ENCODE results near the gene SLC11A2.
"Not testable (repeated sequence)": the region's sequence is repeated elsewhere in the genome, so short reads cannot be mapped to it uniquely, and the experiment has no call there.

Gene SLC11A2

DNA sequence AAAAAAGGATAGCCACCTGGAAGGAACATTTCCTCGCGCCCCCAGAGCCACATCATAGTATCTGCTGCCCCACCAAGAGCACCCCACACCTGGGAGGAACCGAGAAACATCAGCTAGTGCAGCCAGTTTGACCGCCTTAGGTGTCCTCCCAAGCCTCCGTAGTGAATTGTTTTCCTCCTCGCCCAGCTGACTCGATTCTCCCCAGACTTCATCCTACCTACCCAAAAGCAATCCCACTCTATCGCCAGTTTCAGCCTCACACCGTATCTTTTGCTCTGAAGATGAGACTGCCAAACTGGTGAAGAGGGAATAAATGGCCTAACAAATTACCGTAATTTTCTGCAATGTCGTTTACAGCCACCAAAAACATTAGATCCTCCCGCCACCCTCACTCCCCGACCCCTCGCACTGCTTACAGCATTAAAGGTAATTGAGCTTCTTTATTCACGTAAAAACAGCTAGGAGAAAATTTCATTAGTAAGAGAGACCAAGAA, 1.2 kb upstream of the SLC11A2 start:
- in situ Hi-C loops (cut with MboI; ENCODE audit: low sequenced_read_pairs) = no loop called here

- in situ Hi-C loops (cut with MboI; ENCODE audit: low sequenced_read_pairs) = no loop called here
Measured at GRCh38 chr12:51025338-51025835, 797 bp downstream of the SLC11A2 start.

DNA sequence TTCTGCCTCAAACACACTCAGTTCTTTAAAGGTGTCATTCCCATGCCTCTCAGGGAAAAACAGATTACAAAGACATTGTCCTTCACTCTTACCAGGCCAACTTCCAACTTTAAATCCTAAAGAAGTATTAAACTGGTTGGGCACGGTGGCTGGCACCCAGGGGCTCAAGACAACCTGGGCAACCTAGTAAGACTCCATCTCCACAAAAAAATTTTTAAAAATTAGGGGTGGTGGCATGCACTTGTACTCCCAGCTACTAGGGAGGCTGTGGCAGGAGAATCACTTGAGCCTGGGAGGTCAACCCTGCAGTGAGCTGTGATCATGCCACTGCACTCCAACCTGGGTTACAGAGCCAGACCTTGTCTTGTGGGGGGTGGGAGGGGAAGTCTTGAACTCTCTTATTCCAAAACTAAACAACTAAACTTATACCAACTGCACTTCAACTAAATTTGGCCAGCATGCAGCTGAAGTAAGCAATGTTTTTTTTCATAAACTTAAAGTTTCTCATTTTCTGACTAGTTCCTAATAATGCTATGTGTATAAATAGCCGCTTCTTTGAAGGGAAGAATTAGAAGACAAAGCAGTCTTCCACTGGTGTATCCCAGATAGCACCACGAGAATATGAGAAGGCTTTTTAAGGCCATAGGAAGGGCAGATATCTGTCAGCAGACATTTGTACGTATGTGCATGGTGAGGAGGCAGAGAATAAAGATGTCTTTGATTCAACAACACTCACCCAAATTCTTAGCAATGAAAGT, 2.4 kb downstream of the SLC11A2 start:
- in situ Hi-C loops (cut with MboI; ENCODE audit: low sequenced_read_pairs) = no loop called here

- in situ Hi-C loops (cut with MboI; ENCODE audit: low sequenced_read_pairs) = no loop called here
Measured at GRCh38 chr12:51021694-51022093, 4.5 kb downstream of the SLC11A2 start.

DNA sequence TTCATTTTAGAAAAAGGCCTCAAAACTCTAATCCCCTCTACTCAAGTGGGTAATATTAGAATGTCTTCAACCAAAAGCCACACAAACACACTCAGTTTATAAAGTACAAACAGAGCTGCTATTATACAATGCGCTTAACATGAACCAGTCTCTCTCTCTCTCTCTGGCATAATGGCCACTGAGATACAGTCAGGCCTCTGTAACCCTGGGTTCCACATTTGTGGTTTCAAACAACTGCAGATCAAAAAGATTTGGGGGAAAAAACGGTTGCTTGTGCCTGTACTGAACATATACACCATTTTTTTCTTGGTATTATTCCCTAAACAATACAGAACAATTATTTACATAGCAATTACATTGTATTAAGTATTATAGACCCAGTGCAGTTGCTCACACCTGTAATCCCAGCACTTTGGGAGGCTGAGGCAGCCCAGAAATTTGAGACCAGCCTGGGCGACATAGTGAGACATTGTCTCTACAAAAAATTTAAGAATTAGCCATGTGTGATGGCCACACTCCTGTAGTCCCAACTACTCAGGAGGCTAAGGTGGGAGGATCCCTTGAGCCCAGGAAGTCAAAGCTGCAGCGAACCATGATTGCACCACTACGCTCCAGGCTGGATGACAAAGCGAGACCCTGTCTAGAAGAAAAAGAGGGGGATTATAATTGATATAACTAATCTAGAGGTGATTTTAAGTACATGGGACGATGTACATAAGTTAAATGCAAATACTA, 5.6 kb downstream of the SLC11A2 start:
- in situ Hi-C loops (cut with MboI; ENCODE audit: low sequenced_read_pairs) = no loop called here

- in situ Hi-C loops (cut with MboI; ENCODE audit: low sequenced_read_pairs) = no loop called here
Measured at GRCh38 chr12:51019927-51020326, 6.3 kb downstream of the SLC11A2 start.

DNA sequence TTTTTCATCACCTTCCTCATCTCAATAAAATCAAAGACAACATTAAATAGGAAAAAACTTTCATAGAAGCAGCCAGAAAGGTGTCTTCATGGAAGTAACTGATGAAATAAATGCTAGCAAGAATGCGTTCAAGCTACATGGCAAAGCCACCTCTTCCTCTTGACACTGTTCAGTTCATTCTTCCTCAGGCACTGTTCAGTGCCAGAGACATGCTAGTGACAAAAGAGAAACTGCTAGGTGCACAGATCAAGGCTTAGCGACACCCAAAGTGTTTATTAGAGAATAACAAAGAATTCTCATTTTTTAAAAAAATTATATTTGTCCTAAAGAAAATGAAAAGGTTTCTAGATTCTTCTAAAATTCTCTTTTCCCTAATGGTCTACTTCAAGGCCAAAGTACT, 7.2 kb downstream of the SLC11A2 start:
- in situ Hi-C loops (cut with MboI; ENCODE audit: low sequenced_read_pairs) = no loop called here

DNA sequence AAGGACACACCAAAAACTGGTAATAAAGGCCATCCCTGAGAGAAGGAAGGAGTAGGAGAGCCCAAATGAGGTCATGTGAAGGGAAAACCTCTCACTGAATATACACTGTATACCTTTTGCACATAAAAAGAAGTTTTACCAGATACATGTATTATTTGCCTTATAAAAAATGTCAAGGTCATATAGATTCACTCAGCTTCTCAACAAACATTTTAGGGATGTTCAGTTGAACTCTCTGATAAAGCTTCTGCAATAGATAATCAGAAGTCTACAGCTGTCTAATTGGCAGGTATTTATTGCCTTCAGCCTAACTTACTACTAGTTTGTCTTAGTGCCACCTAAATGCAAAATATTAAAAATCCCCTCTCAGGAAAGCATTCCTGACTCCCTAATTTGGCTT, 8.7 kb downstream of the SLC11A2 start:
- in situ Hi-C loops (cut with MboI; ENCODE audit: low sequenced_read_pairs) = no loop called here

- in situ Hi-C loops (cut with MboI; ENCODE audit: low sequenced_read_pairs) = not testable (repeated sequence)
Measured at GRCh38 chr12:51014467-51014866, 11.7 kb downstream of the SLC11A2 start.

- in situ Hi-C loops (cut with MboI; ENCODE audit: low sequenced_read_pairs) = no loop called here
Measured at GRCh38 chr12:51013441-51013840, 12.7 kb downstream of the SLC11A2 start.

GRCh38 chr12:51012570-51013236, 13.5 kb downstream of the SLC11A2 start:
- in situ Hi-C loops (cut with MboI; ENCODE audit: low sequenced_read_pairs) = no loop called here

DNA sequence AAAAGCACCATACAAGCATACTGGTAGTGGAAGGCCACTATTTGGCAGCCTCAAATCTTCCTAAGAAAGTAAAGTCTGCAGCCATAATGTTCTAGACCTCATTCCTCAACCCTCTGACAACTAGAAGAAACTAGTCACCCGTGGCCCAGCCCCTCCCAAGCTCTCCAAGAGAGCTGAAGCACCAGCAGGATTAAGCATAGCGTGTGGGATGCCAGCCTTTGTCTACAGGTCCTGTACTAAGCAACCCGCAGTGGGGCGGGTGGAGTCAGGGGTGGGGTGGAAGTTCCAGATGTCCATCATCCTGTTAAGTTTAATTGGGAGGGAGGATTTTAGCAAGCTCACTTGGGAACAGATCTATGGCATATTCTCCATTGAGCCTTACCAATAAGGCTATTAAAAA, 14.2 kb downstream of the SLC11A2 start:
- in situ Hi-C loops (cut with MboI; ENCODE audit: low sequenced_read_pairs) = no loop called here

GRCh38 chr12:51009056-51009440, 17.1 kb downstream of the SLC11A2 start:
- in situ Hi-C loops (cut with MboI; ENCODE audit: low sequenced_read_pairs) = no loop called here

GRCh38 chr12:51008329-51009055, 17.7 kb downstream of the SLC11A2 start:
- in situ Hi-C loops (cut with MboI; ENCODE audit: low sequenced_read_pairs) = no loop called here

DNA sequence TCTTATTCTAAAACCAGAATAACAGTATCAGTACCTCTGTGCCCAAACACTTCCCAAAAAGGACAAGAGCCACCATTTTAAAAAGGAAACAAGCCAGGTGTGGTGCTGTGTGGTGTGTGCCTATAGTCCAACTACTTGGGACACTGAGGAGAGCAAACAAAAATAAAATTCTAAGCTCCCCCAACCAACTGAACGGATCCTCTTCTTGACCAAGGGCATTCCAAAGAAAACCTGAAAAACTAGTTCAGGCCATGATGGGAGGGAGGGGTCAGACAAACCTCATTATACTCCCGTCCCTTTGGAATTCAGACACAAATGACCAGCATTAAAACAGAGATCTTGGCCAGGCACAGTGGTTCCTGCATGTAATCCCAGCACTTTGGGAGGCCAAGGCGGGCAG, 20.5 kb downstream of the SLC11A2 start:
- in situ Hi-C loops (cut with MboI; ENCODE audit: low sequenced_read_pairs) = no loop called here

DNA sequence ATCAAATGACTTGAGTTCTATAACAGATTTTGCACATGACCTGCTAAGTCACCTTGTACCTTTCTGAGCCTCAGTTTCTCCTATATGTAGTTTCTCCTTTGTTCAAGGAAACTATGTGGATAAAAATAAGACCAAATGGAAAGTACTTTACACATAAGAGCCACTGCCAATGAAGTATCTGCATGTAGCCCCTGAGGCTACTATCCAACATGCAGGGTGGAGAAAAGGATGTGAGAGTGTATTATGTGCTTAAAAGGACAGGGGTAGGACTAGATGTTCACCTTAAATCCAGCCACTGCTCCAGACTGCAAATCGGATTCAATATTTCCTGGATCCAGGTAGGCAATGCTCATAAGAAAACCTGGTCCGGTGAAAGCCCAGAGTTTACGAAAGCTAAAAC, 21.2 kb downstream of the SLC11A2 start:
- in situ Hi-C loops (cut with MboI; ENCODE audit: low sequenced_read_pairs) = no loop called here

- in situ Hi-C loops (cut with MboI; ENCODE audit: low sequenced_read_pairs) = no loop called here
Measured at GRCh38 chr12:51004504-51004903, 21.7 kb downstream of the SLC11A2 start.

DNA sequence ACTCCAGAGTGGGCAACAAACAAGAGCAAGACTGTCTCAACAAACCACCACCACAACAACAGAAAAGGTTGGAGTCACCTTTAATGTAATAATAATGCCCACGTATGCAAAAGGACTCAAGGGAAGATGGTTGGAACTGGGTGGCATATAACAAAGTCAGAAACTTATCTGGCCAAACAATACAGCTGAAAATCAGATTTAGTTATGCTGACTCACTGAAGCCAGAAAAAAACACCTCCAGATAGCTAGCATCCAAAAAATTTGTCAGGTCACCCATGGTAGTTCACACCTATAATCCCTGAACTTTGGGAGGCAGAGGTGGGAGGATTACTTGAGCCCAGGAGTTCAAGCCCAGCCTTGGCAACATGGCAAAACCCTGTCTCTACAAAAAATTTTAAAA, 24.4 kb downstream of the SLC11A2 start:
- in situ Hi-C loops (cut with MboI; ENCODE audit: low sequenced_read_pairs) = no loop called here

DNA sequence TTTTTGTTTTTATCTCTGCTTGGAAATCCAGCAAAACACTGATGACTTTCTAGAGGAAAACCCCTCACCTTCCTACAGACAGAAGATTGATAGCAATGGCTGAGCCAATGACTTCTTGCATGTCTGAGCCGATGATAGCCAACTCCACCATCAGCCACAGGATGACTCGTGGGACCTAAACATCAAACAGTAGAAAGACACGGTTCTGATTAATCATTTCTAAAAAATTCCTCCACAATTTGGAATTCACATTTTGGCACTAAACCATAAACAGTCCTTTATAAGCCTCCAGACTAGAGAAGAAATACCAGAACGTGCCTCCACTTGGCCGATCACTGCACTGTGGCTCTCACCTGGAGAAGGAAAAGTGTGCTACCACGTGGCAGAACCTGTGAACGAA, 25.9 kb downstream of the SLC11A2 start:
- in situ Hi-C loops (cut with MboI; ENCODE audit: low sequenced_read_pairs) = no loop called here

DNA sequence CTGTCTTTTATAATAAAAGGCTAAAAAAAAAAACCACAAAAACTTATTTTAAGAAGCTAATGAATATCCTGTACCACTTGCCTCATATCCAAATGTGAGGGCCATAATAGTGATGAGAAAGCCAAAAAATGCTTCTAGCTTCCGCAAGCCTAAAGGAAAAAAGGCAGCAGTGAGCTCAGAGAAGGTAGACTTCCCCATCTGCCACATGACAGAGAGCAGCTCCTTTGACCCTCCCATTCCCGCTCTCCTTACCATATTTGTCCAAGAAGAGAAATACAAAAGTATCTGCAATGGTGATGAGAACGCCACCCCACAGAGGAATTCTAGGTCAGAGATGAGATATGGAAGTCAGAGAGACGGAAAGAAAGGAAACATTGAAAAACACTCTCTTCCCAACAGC, 27.1 kb downstream of the SLC11A2 start:
- in situ Hi-C loops (cut with MboI; ENCODE audit: low sequenced_read_pairs) = no loop called here

- in situ Hi-C loops (cut with MboI; ENCODE audit: low sequenced_read_pairs) = no loop called here
Measured at GRCh38 chr12:50992819-50993218, 33.4 kb downstream of the SLC11A2 start.

Data from HL-60/S4 treated with retinoic acid at 250 ng/mL for 4 days and 3 days (cell line).